ENCODE results near the gene UGT2A3.

UGT2A3 gene

DNA sequence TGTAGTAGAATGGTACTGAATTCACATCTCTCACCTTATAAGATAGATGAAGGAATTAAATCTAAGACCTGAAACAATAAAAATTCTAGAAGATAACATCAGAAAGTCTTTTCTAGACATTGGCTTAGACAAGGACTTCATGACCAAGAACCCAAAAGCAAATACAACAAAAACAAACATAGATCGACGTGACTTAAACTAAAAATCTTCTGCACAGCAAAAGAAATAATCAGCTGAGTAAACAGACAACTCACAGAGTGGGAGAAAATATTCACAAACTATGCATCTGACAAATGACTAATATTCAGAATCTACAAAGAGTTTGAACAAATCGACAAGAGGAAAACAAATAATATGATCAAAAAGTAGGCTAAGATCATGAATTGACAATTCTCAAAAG, 38.8 kb downstream of the UGT2A3 start:
- DNase-seq (ENCODE audit: low spot score): no peak

DNA sequence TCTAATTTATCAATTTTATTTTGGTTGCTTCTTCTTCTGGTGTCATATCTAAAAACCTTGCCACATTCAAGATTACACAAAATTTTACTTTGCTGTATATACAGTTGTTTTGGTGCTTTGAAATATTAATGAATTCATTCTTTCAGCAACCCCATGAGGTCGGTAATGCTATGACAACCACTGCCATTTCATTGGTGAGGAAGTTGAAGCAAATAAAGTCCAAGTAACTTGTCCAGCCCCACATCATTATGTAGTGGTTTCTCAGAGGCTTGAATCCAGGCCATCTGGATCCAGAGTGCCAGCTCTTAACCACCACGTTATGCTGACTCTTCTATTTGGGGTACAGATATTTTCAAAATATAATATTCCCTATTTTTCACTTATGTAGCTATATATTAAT, 42.2 kb downstream of the UGT2A3 start:
- no peak for DNase-seq (ENCODE audit: low spot score)

DNA sequence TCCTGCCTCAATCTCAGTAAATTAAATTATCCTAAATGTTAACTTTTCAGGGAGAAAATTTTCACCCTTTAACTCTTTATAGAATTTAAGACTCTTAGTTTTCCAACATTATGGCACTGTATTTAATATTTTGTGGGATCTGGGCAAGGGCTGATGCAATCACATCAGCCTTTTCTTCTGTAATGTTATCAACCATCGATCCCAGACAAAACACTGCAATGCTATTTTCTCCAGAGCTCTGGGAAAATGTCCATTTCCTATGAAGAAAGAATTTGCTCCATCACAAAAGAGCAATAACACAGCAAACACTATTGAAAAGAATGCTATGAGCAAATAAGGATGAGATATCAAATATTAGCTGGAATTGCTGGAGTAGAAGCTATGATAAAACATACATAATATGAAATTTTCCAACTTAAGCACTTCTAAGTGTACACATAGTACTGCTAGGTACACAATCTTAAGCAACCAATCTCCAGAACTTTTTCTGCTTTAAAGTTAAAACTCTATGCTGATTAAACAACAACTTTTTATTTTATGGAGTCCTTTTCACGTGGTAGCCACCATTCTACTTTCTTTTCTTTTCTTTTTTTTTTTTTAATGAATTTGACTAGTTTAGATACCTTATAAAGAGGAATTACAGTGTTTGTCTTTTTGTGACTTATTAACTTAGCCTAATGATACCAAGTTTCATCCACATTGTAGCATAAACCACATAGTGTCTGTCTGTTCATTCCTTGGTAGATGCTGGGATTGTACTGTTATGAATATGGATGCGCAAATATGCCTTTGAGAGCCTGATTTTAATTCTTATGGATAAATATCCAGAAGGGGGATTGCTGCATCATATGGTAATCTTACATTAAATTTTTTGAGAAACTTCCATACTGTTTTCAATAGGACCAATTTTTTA, 43.6 kb downstream of the UGT2A3 start:
- DNase-seq (ENCODE audit: low spot score): no peak

DNA sequence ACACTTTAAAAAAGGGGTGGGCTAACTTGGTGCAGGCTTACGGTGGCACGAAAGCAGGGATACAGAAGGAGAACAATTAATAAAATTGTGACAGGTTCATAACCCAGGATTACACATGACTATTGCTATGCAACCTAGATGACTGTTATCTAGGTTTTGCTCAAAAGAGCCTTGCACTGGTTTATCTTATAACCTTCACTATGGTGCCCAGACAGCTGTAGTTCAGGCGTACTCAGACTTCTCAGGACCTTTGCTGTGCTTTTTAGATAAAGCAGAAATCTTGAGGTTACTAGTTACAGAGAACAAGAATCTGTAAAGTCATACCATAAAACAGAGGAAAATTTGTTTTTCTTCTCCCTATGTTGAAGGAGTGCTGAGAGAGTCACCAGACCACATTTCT, 44.4 kb downstream of the UGT2A3 start:
- DNase-seq (ENCODE audit: low spot score): no peak

DNA sequence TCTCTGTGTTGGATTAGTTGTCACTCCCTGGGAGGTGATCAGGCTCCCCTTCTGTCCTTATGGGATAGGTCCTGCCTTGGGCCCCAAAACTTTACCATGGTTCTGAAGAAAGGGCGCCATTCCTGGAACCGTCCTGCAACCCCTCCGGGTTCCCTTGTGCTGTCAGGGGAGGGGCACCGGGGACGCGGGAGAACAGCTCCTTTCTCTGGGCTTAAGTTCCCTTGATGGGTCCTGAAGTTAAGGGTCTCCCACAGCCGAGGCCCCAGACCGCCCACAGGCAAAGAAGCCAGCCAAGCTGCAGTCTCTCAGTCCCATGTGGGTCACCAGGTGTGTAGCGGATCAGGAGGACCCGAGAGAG, 44.8 kb downstream of the UGT2A3 start:
- DNase-seq (ENCODE audit: low spot score): no peak

DNA sequence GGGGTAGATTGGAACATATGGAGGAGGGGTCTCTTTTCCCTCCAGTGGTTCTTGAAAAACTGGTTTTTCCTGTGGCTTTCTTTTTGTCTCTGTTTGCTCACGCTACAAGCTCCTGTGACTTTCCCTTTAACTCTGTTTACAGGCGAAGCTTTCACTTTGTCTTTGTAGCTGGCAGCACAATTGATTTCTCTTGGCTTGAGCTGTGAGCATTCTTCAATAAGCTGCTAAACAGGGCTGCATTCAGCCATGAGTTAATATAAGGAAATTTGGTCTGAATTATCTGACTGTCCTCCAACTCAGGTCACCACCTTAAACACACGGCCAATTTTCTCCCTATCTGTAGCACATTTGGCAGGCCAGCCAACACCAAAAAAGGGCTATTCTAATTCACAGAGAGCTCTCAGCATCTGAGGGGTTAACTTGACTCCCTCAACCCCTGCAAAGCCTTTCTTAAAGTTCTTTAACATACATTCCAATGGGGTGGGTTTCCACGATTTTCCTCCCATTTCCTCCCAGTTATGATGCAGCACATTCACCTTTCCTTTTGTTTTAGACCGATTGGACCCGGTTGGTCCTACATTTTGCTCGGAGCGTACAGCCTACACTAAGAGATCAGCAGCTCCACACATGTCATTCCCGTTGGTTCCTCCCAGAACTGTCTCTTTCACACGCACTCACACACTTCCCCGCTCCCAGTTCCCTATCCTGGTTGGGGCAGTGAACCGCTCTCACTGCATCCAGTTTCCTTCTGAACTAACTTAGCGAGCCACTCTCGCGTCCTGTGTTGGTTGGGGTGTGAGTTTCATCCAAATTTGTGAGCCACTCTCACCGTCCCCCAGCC, 45.4 kb downstream of the UGT2A3 start:
- DNase-seq (ENCODE audit: low spot score): no peak

DNA sequence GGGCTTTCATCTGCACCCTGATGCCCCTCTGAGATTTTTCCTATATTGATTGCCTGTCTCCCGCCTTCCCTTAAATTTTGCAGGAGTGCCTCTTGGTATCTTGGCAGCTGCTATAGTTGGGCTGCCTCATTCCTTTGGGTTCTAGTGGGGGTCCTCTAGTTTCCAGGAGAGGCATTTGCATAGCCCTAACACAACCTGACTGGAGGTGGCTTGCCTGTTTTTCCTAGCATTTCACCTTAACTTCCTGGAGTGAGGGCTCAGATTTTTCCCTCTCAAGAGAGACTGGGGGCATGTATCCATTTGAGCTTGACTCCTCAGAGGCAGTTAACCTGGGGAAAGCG, 46.0 kb downstream of the UGT2A3 start:
- no peak for DNase-seq (ENCODE audit: low spot score)

DNA sequence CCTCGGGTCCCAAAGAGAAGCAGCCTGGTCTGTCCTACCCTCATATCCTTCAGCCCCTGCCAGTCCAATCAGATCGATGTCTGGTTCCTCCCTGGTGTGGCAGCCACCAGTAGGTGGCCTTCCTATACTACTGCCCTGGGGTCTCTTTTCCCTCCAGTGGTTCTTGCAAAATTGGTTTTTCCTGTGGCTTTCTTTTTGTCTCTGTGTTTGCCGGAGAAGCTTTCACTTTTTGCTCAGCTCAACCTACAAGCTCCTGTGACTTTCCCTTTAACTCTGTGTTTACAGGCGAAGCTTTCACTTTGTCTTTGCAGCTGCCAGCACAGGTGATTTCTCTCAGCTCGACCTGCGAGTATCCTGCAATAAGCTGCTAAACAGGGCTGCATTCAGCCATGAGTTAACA, 46.8 kb downstream of the UGT2A3 start:
- DNase-seq (ENCODE audit: low spot score): no peak

DNA sequence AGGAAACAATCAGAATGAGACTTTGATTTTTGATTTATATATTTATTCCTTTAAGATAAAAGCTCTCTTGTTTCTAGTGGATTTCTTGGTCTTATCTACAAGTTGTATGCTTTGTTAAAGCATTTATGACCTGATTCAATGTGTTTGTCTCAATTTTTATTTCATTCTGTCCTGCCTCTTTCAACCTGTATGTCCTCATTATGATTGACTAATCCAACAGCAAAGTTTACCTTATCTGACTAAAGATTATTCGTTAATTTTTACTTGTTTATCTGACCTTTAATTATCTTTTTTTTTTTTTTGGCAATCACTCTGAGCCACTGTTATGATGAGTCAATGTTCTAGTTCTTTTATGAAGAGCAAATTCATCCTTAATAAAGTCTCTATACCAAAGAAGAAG, 54.9 kb downstream of the UGT2A3 start:
- no peak for DNase-seq (ENCODE audit: low spot score)

DNA sequence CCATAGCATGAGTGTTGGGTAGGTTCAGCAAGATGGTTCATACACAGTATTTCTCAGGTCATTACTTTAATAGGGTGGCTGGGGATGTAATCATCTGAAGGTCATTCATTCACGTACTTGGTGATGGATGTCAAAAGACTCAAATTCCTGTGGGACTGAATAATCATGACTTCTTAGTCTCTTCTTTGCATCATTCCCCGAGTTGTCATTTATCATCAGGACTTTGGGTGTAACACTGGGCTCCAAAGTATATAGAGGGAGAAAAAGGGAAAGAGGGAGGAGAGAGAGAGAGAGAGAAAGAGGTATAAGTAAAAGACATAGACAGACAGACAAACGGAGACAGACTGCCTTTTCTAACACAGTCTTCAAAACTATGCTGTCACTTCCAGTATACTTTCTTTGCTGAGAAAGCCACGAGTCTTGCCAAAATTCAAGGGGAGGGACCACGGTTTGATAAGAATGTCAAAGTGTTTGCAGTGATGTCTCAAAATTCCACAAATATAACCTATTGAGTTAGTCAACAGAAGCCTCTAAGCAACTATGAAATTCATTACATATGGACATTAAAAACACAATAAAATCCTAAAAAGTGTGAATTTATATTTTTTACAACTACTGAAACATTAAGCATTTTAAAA, 55.9 kb downstream of the UGT2A3 start:
- no peak for DNase-seq (ENCODE audit: low spot score)

DNA sequence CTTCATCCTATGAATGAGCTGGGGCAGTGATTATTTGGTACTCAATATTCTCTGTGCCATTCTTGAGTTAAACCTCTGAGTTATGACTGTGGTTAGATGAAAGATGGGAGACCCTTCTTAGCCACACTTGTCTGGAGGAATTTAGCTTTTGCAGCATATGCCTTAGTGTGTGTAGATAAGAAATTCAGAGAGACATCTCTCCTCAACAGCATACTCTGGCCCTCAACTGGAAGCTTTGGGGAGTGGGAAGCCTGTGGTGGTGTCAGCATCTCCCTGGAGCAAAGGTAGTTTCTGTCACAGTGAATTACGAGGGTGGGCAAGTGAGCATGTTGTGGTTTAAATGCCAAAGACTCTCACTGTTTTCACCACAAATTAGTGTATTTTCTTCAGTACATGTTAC, 58.7 kb downstream of the UGT2A3 start:
- no peak for DNase-seq (ENCODE audit: low spot score)

DNA sequence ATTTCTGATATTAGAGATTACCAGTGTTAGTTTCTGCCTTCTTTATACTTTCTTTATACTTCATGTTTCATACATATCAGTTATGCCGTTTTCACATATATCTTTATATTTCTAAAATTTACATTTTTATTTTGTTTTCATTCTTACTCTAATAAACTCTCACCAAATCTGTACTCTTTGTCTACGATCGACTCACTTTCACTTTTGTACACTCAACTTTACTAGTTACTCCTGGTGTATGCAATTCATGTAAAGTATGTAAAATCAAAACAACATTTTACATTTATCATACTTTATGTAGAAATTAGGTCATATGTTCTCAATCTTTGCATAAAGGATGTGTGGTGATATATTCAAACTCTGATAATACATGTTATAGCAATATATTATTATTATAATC, 59.9 kb downstream of the UGT2A3 start:
- DNase-seq (ENCODE audit: low spot score): no peak

DNA sequence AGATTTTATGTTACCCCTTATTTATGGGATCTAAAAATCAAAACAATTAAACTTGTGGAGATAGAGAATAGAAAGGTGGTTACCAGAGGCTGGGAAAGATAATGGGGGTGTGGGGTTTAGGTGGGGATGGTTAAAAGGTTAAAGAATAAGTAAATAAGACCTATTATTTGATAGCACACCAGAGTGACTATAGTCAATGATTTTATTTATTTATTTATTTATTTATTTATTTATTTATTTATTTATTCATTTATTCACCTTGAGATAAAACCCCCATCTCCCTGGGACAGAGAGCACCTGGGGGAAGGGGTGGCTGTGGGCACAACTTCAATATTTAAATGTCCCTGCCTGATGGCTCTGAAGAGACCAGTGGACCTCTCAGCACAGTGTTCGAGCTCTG, 66.1 kb downstream of the UGT2A3 start:
- no peak for DNase-seq (ENCODE audit: low spot score)

DNA sequence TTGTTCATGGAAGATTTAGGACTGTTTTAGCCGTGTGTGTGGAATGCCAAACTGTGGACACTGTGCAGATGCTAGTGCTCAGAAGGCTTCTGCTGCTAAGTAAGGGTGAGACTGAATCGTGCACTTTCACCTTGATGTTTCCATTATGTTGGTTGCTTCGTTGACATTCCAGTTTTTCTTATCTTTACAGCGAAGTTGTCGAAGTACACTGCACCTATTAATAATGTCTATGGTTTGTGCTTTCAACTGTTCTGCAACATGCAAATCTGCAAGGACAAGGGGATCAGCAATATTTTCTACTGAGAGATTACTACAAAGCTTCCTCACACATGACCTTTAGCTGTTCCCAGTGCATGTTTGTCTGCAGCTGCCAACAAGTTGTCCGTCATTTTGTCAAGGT, 67.7 kb downstream of the UGT2A3 start:
- DNase-seq (ENCODE audit: low spot score): no peak
